Activated effector memory CD4-positive, alpha-beta T cell treated with anti-CD3 and anti-CD28 coated beads, Interleukin-2, amount 50 U/mL, for 16 hours (primary cell): ENCODE results near the gene ITGA2B.
"Not testable (repeated sequence)": the region's sequence is repeated elsewhere in the genome, so short reads cannot be mapped to it uniquely, and the experiment has no call there.

Experiments used
- DNase-seq: peaks from one replicate; pipeline ENCODE4 v3.0.0-alpha.2; 2020

ITGA2B gene

DNA sequence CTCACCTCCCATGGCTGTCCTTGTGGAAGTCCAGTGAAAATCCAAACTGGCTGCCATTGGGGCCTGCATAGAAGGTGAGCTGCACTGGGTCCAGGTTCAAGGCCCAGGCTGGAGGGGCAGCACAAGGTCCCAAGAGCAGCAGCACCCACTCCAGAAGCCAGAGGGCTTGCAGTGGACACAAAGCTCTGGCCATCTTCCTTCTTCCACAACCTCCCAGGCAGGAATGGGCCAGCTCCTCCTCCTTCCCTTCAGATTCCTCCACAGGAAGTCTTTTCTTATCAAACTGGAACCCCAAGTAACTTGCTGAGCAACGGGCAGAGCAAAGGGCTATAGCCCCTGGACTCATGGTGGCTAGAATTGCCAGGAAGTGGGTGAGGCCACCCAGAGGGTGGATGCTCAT is at the start of gene ITGA2B:
Gene ITGA2B, minus strand, starts transcription at position 369 of the 400 bp plus-strand sequence. Its CDS starts 176 bp downstream, at position 193.
- DNase-seq: no peak

DNA sequence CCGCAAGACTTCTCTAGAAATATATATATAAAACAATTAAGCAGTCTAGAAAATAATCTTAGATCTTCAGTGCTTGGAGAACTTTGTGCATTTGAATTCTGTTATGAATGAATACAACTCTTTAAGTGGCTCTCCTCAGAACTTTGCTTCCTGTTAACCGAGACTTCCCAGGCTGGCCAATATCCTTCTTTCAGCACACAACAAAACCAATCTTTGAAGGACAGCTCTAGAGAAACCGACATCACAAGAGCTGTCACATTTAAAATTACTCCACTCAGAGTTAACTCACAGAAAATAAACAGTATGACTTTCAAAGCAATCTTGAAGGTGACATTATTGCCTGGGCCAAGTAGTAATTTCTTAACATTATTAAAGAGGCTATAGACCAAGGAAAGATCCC is 49.7 kb upstream of the ITGA2B start:
- no peak for DNase-seq

DNA sequence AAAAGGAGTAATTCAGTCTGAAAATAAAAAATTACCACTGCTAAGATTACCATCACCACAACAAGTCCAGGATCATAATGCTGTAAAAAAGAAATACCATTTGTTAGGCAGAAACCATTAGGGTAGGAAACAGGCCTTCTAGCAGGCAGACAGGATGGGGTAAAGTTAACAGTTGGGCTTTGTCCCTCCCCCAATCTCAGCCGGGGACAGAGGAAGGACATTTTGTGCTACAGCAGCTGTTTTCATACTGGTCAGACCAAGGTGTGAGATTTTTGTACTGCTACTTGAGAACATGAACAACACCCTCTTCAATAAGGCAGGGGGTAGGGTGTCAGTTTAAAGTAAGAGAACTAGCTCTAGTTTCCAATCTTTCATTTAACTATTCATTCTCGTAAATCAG is 49.2 kb upstream of the ITGA2B start:
- DNase-seq: no peak

DNA sequence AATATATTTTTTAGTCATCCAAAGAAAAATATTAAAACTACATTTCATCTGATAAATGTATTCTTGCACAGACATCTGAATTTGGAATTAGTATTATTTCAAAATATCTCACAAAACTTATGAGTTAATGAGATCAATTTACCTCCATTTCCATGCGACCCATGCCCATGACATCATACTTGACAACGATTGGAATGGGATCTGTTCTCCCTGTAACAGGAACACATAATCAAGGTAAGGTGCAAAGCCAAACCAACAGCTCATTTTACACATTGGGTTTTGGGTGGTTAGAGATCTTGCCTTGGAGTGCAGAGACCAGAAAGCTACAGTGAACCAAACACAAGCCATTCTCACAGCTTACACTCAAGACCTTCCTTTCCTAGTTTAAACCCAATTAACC is 46.9 kb upstream of the ITGA2B start:
- no peak for DNase-seq

- DNase-seq: no peak
These were observed 43.1 kb upstream of the ITGA2B start for GRCh38 chr17:44432254-44433157.

DNA sequence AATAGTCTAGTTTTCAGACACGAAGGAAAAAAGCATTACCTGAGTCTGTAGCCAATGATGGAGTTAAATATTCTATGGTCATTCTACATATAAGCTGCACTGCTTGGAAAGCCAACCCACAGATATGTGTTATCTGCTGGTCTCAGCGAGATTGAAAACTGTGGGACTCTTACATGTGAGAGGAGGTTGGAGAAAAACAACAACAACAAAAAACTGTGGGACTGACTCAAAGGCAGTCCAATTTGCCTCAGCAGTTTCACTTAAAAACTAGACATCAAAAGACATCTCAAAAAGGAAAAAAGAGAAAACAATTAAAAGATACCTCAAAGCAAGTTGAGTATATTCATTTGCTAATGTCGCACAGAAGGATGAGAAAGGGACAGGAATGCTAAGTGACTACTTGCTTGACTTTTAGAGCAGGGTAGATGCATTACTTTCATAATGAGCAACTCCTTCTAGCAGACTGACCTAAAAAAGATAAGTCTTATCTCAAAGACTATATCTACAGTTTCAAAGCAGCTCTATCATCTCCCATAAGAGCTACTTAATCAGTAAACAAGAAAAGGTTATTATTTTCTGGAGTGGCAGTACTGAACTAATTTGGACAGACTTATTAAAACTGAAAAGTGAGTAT is 35.5 kb upstream of the ITGA2B start:
- DNase-seq: no peak

GRCh38 chr17:44417553-44417952 is 28.1 kb upstream of the ITGA2B start:
- no peak for DNase-seq

- DNase-seq: no peak
These were observed 27.3 kb upstream of the ITGA2B start for GRCh38 chr17:44416558-44417289.

DNA sequence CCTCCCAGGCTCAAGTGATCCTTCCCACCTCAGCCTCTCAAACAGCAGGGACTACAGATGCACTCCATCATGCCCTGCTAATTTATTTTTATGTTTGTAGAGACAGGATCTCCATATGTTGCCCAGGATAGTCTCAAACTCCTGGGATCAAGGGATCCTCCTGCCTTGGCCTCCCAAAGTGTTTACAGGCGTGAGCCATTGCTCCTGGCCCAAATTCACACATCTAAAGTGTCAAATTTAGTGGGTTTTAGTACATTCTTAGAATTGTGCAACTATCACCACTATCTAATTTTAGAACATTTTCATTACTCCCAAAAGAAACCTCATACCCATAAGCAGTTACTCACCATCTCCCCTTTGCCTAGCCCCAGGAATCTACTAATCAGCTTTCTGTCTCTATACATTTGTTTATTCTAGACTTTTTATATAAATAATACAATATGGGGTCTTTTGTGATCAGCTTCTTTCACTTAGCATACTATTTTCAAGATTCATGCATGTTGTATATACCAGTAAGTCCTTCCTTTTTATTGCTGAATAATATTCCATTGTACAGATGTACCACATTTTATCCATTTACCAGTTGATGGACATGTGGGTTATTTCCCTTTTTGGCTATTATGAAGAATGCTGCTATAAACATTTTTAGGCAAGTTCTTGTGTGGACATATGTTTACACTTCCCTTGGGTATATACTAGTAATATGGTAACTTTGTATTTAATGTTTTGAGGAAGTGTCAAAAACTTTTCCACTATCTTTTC is 25.1 kb upstream of the ITGA2B start:
- no peak for DNase-seq

- DNase-seq: no peak
These were observed 20.0 kb upstream of the ITGA2B start for GRCh38 chr17:44409309-44410028.

DNA sequence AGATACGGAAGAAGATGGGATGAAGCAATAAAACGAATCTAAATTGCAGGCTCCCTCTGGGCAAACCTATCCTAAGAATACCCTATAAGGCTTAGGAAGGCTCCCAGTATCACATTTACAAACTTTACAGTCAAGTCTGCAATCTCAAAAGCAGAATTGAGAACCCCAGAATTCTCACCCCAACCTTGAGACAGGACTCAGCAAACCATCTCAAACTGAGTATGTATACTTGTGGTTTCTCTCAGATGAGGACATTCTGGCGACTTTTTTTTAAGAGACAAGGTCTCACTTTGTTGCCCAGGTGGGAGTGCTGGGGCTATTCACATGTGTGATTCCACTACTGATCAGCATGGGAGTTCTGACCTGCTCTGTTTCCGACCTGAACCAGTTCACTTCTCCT is 19.3 kb upstream of the ITGA2B start:
- DNase-seq: no peak

- DNase-seq: no peak
These were observed 13.2 kb upstream of the ITGA2B start for GRCh38 chr17:44402564-44403172.

DNA sequence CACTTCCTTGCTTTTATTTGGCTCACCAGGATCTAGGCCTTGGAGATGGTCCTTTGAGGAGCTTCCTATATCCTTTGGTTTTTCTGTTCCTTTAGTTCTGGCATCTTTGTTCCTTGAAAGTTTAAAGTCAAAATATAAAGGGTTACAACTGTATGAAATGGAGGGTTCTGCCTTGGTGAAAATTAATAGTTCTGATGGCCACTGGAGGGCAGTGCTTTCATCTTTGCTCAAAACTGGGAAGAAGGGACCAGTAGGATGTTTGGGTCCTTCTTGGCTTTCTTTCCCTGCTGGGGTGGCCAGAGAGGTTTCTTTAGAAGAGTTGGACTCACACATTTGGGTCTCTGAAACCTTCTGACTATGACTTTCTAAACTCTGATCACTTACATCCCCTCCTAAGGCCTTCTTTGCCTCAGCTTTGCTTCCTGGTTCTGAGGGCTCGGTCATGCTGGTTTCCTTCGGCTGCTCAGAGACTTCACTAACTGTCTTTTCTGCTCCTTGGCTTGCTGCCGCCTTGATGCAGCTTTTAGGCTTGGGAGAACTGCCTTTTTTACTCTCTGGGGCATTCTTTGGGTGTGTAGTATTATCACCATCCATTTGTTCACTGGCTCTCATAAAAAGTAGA is 10.9 kb upstream of the ITGA2B start:
- DNase-seq: no peak

GRCh38 chr17:44398692-44399691 is 9.5 kb upstream of the ITGA2B start:
- no peak for DNase-seq

- DNase-seq: no peak
These were observed 8.3 kb upstream of the ITGA2B start for GRCh38 chr17:44397479-44398440.

DNA sequence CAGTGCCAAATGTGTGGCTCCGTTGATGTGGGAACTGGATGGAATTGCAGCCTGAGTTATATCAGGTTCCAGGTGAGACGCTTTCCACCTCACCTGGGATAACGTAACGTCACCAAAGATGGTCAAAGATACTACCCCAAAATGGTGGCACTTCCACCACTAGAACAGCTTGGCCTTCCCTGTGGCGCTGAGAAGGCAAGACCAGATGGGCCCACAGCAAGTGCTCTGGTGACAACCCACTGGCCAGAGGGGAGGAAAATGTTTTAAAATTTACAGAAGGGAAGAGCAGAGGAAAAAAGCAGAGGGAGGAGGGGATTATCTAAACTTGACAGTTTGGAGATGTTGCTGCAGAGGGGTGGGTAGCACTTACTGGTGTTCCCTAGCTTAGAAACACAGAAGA is 7.5 kb upstream of the ITGA2B start:
- DNase-seq: no peak

GRCh38 chr17:44394833-44395232 is 5.4 kb upstream of the ITGA2B start:
- DNase-seq: no peak

DNA sequence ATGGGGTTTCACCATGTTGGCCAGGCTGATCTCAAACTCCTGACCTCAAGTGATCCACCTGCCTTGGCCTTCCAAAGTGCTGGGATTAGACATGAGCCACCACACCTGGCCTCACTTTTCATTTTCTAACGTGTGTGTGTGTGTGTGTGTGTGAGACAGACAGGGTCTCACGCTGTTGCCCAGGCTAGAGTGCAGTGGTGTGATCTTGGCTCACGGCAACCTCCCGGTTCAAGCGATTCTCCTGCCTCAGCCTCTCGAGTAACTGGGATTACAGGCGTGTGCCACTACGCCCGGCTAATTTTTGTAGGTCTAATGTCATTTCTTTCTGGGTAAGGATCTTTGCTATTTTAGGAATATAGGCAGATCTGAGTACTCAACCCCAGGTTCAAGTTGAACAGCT is 4.7 kb upstream of the ITGA2B start:
- DNase-seq: not testable (repeated sequence)
